Osteoblast (primary cell): ENCODE measurements around the gene FUT3. TPM values are rescaled to one million over a fixed set of nuclear protein-coding genes. Genes with fewer than 3 reads are reported as not detected.

ENCODE experiments used
- DNase-seq: peaks from one replicate; pipeline ENCODE4 v3.0.0; 2011; ENCODE audit warnings: low spot score, mixed read lengths; ENCODE audit not compliant: insufficient read length; ENCODE audit errors: missing footprints
- H2AFZ ChIP-seq: 2 replicates; pipeline ENCODE4 v1.6.0; 2011; ENCODE audit warnings: mild to moderate bottlenecking, low read length
- H3K27ac ChIP-seq: 2 replicates; pipeline ENCODE4 v1.5.1; 2011; ENCODE audit warnings: mild to moderate bottlenecking, low read depth, low read length, moderate library complexity
- H3K27me3 ChIP-seq: 2 replicates; pipeline ENCODE4 v1.6.0; 2012; ENCODE audit warnings: mild to moderate bottlenecking, control low read depth, inconsistent platforms, low read length, moderate library complexity; ENCODE audit not compliant: insufficient read depth
- H3K36me3 ChIP-seq: 2 replicates; pipeline ENCODE4 v1.5.1; 2011; ENCODE audit warnings: mild to moderate bottlenecking, low read length, control low read depth, moderate library complexity; ENCODE audit not compliant: insufficient read depth
- H3K4me1 ChIP-seq: 2 replicates; pipeline ENCODE4 v1.5.1; 2011; ENCODE audit warnings: mild to moderate bottlenecking, low read length, control low read depth, moderate library complexity; ENCODE audit not compliant: insufficient read depth
- H3K4me2 ChIP-seq: 2 replicates; pipeline ENCODE4 v1.6.0; 2011; ENCODE audit warnings: mild to moderate bottlenecking, low read length; ENCODE audit not compliant: insufficient read depth
- H3K4me3 ChIP-seq: fragments of 200-600 bp; sonication (generic); 3 replicates; pipeline ENCODE4 v1.5.1; 2012; ENCODE audit warnings: mild to moderate bottlenecking, low read length, inconsistent platforms; ENCODE audit not compliant: insufficient read depth
- H3K79me2 ChIP-seq: 2 replicates; pipeline ENCODE4 v1.6.0; 2012; ENCODE audit warnings: mild to moderate bottlenecking, low read length, control low read depth, inconsistent platforms; ENCODE audit not compliant: insufficient read depth
- H3K9me3 ChIP-seq: 2 replicates; pipeline ENCODE4 v1.5.1; 2011; ENCODE audit warnings: low read depth, low read length, control low read depth
- H4K20me1 ChIP-seq: 2 replicates; pipeline ENCODE4 v1.6.0; 2012; ENCODE audit warnings: mild to moderate bottlenecking, low read length, control low read depth; ENCODE audit not compliant: insufficient read depth
- CTCF ChIP-seq: IDR thresholded peaks from 2 replicates; pipeline ENCODE4 v1.5.1; 2011; ENCODE audit warnings: mild to moderate bottlenecking, low read depth, low read length, moderate library complexity; ENCODE audit errors: extremely low read depth
- total RNA-seq: library from RNA; depleted of rRNA; stranded (reverse); fragments of >200 nt; gene quantifications from 2 replicates; pipeline ENCODE4 v1.2.3, GENCODE V29; 2012

The FUT3 gene
- total RNA-seq, 1 donor: not detected

- Histone ChIP-seq H3K4me2 (no peak overlapping the region), H3K79me2 (no peaks in the 10 kb centered on the region), H2AFZ (no peak overlapping the region), H3K27ac (no peak overlapping the region), H4K20me1 (no peaks in the 10 kb centered on the region), H3K27me3 (peaks cover 23% of the 10 kb centered on the region), H3K4me1 (peaks cover 5% of the 10 kb centered on the region), H3K36me3 (no peaks in the 10 kb centered on the region), H3K9me3 (no peaks in the 10 kb centered on the region), H3K4me3 (no peak overlapping the region)
- DNase-seq: no peak
- no peak for TF ChIP-seq CTCF
Observed at GRCh38 chr19:5808120-5808816, 43.0 kb downstream of the FUT3 start.

- Histone ChIP-seq H3K4me1 (peaks cover 5% of the 10 kb centered on the region), H3K36me3 (no peaks in the 10 kb centered on the region), H3K27me3 (peaks cover 24% of the 10 kb centered on the region), H3K4me3 (no peak overlapping the region), H3K4me2 (no peak overlapping the region), H2AFZ (no peak overlapping the region), H4K20me1 (no peaks in the 10 kb centered on the region), H3K9me3 (no peaks in the 10 kb centered on the region), H3K79me2 (no peaks in the 10 kb centered on the region), H3K27ac (no peak overlapping the region)
- TF ChIP-seq CTCF: no peak
- DNase-seq: no peak
Observed at GRCh38 chr19:5806905-5807304, 44.3 kb downstream of the FUT3 start.

- Histone ChIP-seq H2AFZ (no peak overlapping the region), H3K36me3 (no peaks in the 10 kb centered on the region)
- TF ChIP-seq CTCF: no peak
Observed at GRCh38 chr19:5806133-5806489, 45.1 kb downstream of the FUT3 start.

GRCh38 chr19:5805462-5806132 is 45.7 kb downstream of the FUT3 start:
- Histone ChIP-seq H2AFZ (no peak overlapping the region), H4K20me1 (no peaks in the 10 kb centered on the region), H3K27ac (no peak overlapping the region), H3K4me1 (peaks cover 5% of the 10 kb centered on the region), H3K9me3 (no peaks in the 10 kb centered on the region), H3K27me3 (peaks cover 29% of the 10 kb centered on the region), H3K36me3 (no peaks in the 10 kb centered on the region), H3K79me2 (no peaks in the 10 kb centered on the region), H3K4me2 (no peak overlapping the region), H3K4me3 (no peak overlapping the region)
- peak; percentile 97 for DNase-seq
- TF ChIP-seq CTCF: peak; percentile 54

More at GRCh38 chr19:5806133-5806489, 45.1 kb downstream of the FUT3 start:
- Histone ChIP-seq H3K27me3 (peaks cover 29% of the 10 kb centered on the region), H3K79me2 (no peaks in the 10 kb centered on the region), H3K4me1 (peaks cover 5% of the 10 kb centered on the region), H3K27ac (no peak overlapping the region), H3K4me2 (no peak overlapping the region), H4K20me1 (no peaks in the 10 kb centered on the region), H3K4me3 (no peak overlapping the region), H3K9me3 (no peaks in the 10 kb centered on the region)
- no peak for DNase-seq
